NCI-H2029 treated with DMSO at 0.1 percent for 48 hours (cell line): ENCODE measurements around the gene PTH1R.
A peak's percentile ranks its signal among the peaks of the same experiment; 100 is the strongest.

ENCODE experiments used
- DNase-seq: peaks from one replicate; lab custom pipeline; 2025; lab: John Stamatoyannopoulos, UW

Gene PTH1R

DNA sequence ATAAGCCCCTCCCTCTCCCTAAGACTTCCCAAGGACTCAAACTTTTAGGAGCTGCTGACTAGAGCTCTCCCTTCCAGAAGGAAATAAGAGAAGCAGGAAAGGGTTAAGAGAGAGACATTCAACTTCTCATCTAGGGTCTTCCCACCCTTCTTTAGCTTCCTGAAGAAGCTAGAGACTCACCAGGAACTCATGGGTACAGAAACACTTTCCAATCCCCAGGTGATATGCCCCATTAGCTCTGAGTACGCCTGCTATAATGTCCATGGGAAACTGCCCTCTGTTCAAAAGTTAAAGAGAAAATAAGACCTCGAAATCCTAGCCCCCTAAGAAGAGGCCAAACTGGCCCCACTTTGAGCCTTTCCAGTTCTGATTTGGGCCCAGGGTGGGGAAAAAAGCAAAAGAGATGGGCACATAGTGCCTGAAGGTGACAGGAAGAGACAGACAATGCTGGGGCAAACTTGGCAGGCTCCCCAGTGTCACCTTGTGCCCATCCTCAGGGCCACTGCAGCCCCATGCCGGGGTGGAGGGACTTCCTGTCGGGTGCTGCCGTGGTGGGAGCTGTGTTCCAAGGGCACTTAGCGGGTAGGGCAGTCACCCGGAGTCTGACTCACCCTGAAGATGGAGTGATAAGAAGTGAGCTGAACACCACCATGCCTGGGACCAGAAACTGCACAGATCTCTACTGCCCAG is 69.5 kb downstream of the PTH1R start:
- DNase-seq, result no peak

GRCh38 chr3:46947546-46947901 is 70.0 kb downstream of the PTH1R start:
- no peak for DNase-seq

GRCh38 chr3:46947981-46948791 is 70.7 kb downstream of the PTH1R start:
- peak; percentile 44 for DNase-seq

DNA sequence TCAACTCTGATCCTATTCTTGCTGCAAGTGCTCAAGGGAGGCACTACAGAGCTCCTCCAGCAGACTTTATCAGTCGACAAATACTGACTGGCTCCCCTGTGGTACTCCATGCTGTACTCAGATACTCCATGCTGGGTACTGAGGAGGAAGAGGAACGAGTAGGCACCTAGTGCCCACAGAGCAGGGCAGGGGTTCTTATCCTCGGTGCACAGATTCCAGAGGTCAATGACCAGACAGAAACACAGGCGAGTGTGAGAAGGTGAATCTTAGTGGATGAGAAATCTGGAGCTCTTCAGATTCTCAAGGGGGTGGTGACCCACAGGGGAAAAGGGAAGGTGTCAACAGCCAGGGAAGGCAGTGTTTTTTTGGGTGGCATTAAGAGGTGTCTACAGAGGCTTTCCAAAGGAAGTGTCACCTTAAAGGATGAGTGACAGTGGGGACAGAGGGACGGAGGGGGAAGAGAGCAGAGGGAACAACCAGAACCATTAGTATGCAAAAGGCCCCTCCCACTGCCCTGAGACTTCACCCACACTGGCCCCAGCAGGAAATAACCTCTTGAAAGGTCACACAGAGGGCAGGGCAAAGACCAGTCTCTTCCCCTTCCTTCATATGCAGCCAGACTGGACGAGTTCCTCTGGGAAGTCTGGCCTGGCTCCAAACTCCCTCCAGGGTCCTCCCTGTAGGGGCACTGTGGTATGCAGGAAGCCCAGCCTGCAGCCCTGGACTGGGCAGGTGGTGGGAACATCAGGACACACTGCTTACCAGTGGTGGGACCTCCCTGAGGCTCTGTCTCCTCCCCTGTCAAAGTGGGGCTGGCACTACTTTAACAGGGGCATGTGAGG is 71.5 kb downstream of the PTH1R start:
- no peak for DNase-seq

DNA sequence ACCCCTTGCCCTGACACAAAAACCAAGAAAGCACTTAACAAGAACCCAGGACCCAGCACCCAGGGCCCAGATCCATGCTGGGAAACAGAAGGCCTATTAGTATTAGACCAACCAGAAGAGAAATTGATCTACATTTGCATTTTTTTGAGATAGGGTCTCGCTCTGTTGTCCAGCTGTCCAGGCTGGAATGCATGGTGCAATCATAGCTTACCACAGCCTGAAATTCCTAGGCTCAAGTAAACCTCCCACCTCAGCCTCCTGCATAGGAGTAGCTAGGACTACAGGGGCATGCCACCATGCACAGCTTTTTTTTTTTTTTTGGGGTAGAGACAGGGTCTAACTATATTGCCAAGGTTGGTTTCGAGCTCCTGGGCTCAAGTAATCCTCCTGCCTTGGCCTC is 72.7 kb downstream of the PTH1R start:
- no peak for DNase-seq

- no peak for DNase-seq
These were observed 73.2 kb downstream of the PTH1R start for GRCh38 chr3:46950650-46951241.

- DNase-seq, result no peak
These were observed 75.3 kb downstream of the PTH1R start for GRCh38 chr3:46952813-46953212.
